Mucosa of rectum (tissue), 2 donors: ENCODE results near the gene COL21A1.

ENCODE experiments used
- H3K27ac ChIP-seq, 2 donors: one replicate each; pipeline ENCODE4 v1.7.0; 2013; ENCODE audit warnings: inconsistent platforms in 2 of 2, low read depth in 2 of 2, low read length in 2 of 2
- H3K27me3 ChIP-seq, 2 donors: one replicate each; pipeline ENCODE4 v1.7.0; 2013; ENCODE audit warnings: low read length in 2 of 2; ENCODE audit not compliant: control insufficient read depth in 2 of 2, insufficient read depth in 2 of 2
- H3K36me3 ChIP-seq, 2 donors: one replicate each; pipeline ENCODE4 v1.7.0; 2013; ENCODE audit warnings: low read length in 2 of 2; ENCODE audit not compliant: control insufficient read depth in 2 of 2, insufficient read depth in 2 of 2
- H3K4me1 ChIP-seq, 2 donors: one replicate each; pipeline ENCODE4 v1.7.0; 2013; ENCODE audit warnings: low read length in 2 of 2, mild to moderate bottlenecking in 1 of 2; ENCODE audit not compliant: control insufficient read depth in 2 of 2, insufficient read depth in 2 of 2
- H3K4me3 ChIP-seq, 2 donors: one replicate each; pipeline ENCODE4 v1.7.0; 2013; ENCODE audit warnings: low read length in 2 of 2
- H3K9ac ChIP-seq, 2 donors: one replicate each; pipeline ENCODE4 v1.7.0; 2013; ENCODE audit warnings: low read length in 2 of 2, low read depth in 1 of 2, mild to moderate bottlenecking in 1 of 2
- H3K9me3 ChIP-seq, 2 donors: one replicate each; pipeline ENCODE4 v1.7.0; 2013; ENCODE audit warnings: low read length in 2 of 2; ENCODE audit not compliant: control insufficient read depth in 2 of 2
- donor health status: healthy.
- donor health status: Normal muscosa, but diverticular disease.

The COL21A1 gene

DNA sequence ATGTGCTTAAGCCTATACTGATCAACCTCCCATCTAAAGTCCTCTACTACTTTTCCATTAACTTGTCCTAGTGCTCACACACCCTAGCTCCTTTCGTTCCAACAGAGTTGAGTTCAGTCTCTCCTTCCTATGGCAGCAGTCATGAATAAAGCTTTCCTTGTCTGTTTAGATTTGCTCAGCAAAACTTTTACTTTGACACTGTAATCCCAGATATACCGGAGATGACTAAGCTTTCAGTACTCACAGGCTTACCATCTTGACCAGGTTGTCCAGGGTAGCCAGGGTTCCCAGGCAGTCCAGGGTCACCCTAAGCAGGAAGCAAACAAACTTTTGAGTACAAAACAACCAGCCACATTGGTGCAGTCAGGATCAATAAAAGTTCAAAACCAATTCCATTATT is 90.7 kb downstream of the COL21A1 start:
- H3K27me3 ChIP-seq = no peaks in the 10 kb centered on the region
- no peaks in the 10 kb centered on the region for H3K4me1 ChIP-seq
- H3K9me3 ChIP-seq = no peaks in the 10 kb centered on the region
- H3K36me3 ChIP-seq = no peaks in the 10 kb centered on the region
- H3K9ac ChIP-seq = no peak overlapping the region
- no peak overlapping the region for H3K27ac ChIP-seq
- H3K4me3 ChIP-seq = no peak overlapping the region

DNA sequence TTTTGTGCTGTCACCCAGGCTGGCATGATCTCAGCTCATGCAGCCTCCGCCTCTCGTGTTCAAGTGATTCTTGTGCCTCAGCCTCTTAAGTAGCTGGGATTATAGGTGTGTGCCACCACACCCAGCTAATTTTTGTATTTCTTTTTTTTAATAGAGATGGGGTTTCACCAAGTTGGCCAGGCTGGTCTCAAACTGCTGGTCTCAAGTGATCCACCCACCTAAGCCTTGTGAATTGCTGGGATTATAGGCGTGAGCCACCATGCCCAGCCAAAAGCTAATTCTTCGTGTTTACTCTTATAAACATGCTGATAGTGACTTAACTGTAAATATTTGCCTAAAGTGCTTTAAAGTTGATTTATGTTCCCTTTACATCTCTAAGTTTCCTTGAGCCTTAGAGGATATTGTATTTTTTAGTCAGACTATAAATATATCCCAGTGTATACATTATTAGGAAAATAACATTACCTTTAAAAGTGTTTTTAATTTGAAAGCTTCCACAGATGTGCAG is 91.7 kb downstream of the COL21A1 start:
- Histone ChIP-seq H3K27ac (no peak overlapping the region), H3K36me3 (no peaks in the 10 kb centered on the region), H3K9ac (no peak overlapping the region), H3K4me1 (no peaks in the 10 kb centered on the region), H3K9me3 (no peaks in the 10 kb centered on the region), H3K27me3 (no peaks in the 10 kb centered on the region), H3K4me3 (no peak overlapping the region)

- Histone ChIP-seq H3K27me3 (no peaks in the 10 kb centered on the region), H3K9me3 (no peaks in the 10 kb centered on the region), H3K27ac (no peak overlapping the region), H3K9ac (no peak overlapping the region), H3K36me3 (no peaks in the 10 kb centered on the region), H3K4me3 (no peak overlapping the region), H3K4me1 (no peaks in the 10 kb centered on the region)
Observed at GRCh38 chr6:56154076-56154475, 93.3 kb downstream of the COL21A1 start.

- Histone ChIP-seq H3K27me3 (no peaks in the 10 kb centered on the region), H3K9me3 (no peaks in the 10 kb centered on the region), H3K4me1 (no peaks in the 10 kb centered on the region), H3K4me3 (no peak overlapping the region), H3K36me3 (no peaks in the 10 kb centered on the region), H3K27ac (no peak overlapping the region), H3K9ac (no peak overlapping the region)
Observed at GRCh38 chr6:56152611-56153010, 94.8 kb downstream of the COL21A1 start.

GRCh38 chr6:56151609-56152224 is 95.7 kb downstream of the COL21A1 start:
- H3K4me1 ChIP-seq = no peaks in the 10 kb centered on the region
- no peak overlapping the region for H3K4me3 ChIP-seq

DNA sequence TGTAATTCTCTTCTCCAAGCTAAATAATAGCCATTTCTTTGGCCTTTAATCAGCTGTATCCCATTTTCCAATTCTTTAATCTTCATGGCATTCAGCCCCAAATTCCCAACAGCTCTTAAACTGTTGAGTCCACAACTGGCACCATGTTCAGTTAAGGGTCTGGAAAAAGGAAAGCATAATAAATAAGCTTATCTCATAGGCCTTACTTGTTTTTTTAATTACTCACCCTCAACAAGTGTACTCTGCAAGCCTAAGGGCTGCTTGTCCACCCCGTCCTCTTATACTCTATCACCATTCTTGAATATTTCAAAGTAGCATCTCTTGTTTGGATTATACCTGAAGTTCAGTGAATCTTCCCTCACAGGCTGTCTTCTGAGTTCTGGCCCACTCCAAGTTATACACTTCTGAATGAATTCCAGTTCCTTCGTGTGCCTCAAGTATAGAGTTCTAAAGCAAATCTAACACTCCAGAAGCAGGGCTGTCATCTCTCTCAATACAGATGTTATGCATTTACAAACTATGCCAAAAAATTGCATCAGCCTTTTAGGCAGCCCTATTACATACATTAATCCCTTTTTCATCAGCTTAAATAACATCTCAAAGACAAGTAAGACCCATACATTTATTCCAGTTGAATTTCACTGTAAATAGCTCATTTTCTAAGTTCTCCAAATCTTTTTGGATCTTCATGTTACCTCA is 98.7 kb downstream of the COL21A1 start:
- no peaks in the 10 kb centered on the region for H3K4me1 ChIP-seq
- H3K27ac ChIP-seq = no peak overlapping the region
- H3K36me3 ChIP-seq = no peaks in the 10 kb centered on the region
- H3K27me3 ChIP-seq = no peaks in the 10 kb centered on the region
- no peak overlapping the region for H3K4me3 ChIP-seq
- no peaks in the 10 kb centered on the region for H3K9me3 ChIP-seq
- H3K9ac ChIP-seq = no peak overlapping the region

More at GRCh38 chr6:56151609-56152224, 95.7 kb downstream of the COL21A1 start:
- H3K27ac ChIP-seq = no peak overlapping the region
- H3K9me3 ChIP-seq = no peaks in the 10 kb centered on the region
- no peaks in the 10 kb centered on the region for H3K36me3 ChIP-seq
- no peaks in the 10 kb centered on the region for H3K27me3 ChIP-seq
- no peak overlapping the region for H3K9ac ChIP-seq

DNA sequence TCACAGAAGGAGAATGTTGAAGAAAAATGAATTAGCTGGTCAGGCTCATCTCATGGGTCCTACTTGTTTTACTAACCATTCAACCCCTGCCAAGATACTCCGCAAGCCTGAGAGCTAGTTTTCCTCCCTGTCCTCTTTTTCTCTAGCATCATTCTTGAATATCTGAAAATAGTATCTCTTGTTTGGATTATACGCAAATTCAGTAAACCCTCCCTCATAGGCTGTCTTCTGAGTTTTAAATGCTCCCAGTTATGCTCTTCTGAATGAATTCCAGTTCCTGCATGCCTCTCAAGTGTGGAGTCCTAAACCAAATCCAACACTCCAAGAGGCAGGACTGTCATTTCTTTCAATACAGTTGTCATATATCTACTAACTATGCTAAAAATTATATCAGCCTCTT is 99.6 kb downstream of the COL21A1 start:
- Histone ChIP-seq H3K27me3 (no peaks in the 10 kb centered on the region), H3K36me3 (no peaks in the 10 kb centered on the region), H3K4me3 (no peak overlapping the region), H3K4me1 (no peaks in the 10 kb centered on the region), H3K9me3 (no peaks in the 10 kb centered on the region), H3K27ac (no peak overlapping the region), H3K9ac (no peak overlapping the region)

DNA sequence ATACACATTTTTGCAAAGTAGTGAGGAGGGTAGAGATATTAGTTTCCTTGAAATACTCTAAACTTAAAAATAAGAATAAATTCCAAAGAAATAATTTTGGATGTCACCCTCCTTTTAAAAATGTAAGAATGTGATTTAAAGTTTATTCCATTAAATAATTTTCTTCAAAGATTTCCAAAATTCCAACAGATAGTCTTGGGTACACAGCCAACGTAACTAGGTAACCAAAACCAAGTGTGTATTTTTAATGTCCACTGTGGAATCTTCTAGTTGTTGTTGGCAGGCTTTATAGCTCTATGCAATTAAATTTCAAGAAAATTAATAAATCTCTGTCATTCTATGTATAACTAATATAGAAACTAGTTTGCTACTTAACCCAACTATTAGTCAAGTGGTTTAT is 101.3 kb downstream of the COL21A1 start:
- H3K27me3 ChIP-seq = no peaks in the 10 kb centered on the region
- H3K4me3 ChIP-seq = no peak overlapping the region
- no peaks in the 10 kb centered on the region for H3K4me1 ChIP-seq
- no peak overlapping the region for H3K9ac ChIP-seq
- H3K36me3 ChIP-seq = no peaks in the 10 kb centered on the region
- H3K9me3 ChIP-seq = no peaks in the 10 kb centered on the region
- no peak overlapping the region for H3K27ac ChIP-seq

DNA sequence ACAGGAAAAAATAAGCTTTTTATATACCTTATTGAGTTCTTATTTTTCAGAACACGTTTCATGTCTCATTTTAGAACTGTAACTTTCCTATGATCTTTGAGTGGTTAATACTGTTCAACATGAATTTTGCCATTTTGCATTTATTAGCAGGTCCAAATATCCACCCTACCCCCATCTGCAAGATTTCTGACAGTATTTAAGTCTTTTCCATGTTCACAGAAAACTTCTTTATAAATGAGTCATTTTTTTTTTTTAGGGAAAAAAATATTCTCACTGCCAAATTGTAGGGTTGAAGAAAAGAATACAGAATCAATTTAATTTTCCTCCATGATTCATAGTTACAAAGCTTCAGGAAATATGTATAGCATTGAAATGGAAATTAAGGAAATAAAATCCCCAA is 101.8 kb downstream of the COL21A1 start:
- Histone ChIP-seq H3K9me3 (no peaks in the 10 kb centered on the region), H3K27me3 (no peaks in the 10 kb centered on the region), H3K36me3 (no peaks in the 10 kb centered on the region), H3K4me1 (no peaks in the 10 kb centered on the region), H3K4me3 (no peak overlapping the region), H3K27ac (no peak overlapping the region), H3K9ac (no peak overlapping the region)

DNA sequence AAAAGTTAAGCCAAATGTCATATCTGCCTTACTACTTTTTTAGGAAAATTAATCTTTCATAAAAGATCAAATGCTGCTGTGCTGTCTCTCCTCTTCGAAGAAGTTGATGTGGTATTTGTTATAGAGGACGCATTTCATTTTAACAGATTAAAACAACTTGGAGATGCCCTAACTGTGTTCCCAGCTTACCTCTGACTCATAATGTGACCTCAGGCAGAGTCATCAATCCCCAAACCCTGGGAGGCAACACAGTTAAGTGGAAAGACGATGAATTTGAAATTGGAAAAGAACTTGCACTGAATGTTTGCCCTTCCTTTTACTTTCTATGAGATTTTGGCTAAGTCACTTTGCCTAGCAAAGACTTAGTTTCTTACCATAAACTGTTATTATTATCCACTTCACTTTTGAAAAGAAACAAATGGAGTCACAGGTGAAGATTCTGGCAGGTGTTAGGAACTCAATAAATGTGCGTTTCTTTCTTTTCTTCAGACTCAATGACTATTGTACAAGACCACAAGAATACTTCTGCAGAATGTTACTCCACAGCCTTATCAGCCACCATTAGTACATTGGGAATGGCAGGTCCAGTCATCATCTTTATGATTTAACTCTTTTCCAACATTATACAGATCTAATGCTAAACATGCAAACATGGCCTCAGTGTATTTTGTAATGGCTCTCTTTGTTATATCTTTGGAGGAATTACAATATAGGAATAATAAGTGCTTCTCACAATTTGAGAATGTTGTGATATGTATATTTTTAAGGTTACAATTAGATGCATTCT is 102.6 kb downstream of the COL21A1 start:
- no peak overlapping the region for H3K9ac ChIP-seq
- H3K4me3 ChIP-seq = no peak overlapping the region
- H3K27ac ChIP-seq = no peak overlapping the region
- no peaks in the 10 kb centered on the region for H3K4me1 ChIP-seq
- H3K27me3 ChIP-seq = no peaks in the 10 kb centered on the region
- H3K36me3 ChIP-seq = no peaks in the 10 kb centered on the region
- H3K9me3 ChIP-seq = no peaks in the 10 kb centered on the region
